AG04450 (cell line): ENCODE data around the gene MACROD2. TPM values are rescaled to one million over a fixed set of nuclear protein-coding genes. Genes with fewer than 3 reads are reported as not detected.

ENCODE experiments used
- CTCF ChIA-PET: fragments of 300-600, 350-600 bp; formaldehyde crosslinking; extraction: SDS; loops from one replicate; lab custom pipeline; 2022; ENCODE audit warnings: antibody characterized with exemption, inconsistent platforms; lab: Charles Lee
- POLR2A ChIA-PET: fragments of 350-600 bp; formaldehyde crosslinking; extraction: SDS; loops from one replicate; lab custom pipeline; 2021; ENCODE audit warnings: antibody characterized with exemption, inconsistent platforms; lab: Yijun Ruan, JAX
- DNase-seq: peaks from one replicate; pipeline ENCODE4 v3.0.0-alpha.2; 2011; ENCODE audit warnings: low read depth, low spot score
- H3K27ac ChIP-seq: one replicate; pipeline ENCODE4 v1.5.1; 2012; ENCODE audit warnings: low read depth, low read length, control low read depth
- H3K27me3 ChIP-seq: one replicate; pipeline ENCODE4 v1.6.0; 2012; ENCODE audit warnings: low read length; ENCODE audit not compliant: control insufficient read depth, insufficient read depth
- H3K4me3 ChIP-seq: 2 replicates; pipeline ENCODE4 v1.5.1; 2011; ENCODE audit warnings: mild to moderate bottlenecking, low read depth, low read length, control low read depth
- H3K9me3 ChIP-seq: 2 replicates; pipeline ENCODE4 v1.5.1; 2012; ENCODE audit warnings: low read length; ENCODE audit not compliant: control insufficient read depth, insufficient read depth
- CTCF ChIP-seq: IDR thresholded peaks from 2 replicates; pipeline ENCODE4 v1.5.1; 2011; ENCODE audit warnings: low read depth, low read length, control low read depth, inconsistent platforms
- polyA plus RNA-seq: library from polyadenylated mRNA; depleted of rRNA; stranded (reverse); fragments of >200 nt; gene quantifications from 2 replicates; pipeline ENCODE4 v1.2.3, GENCODE V29; 2011

The MACROD2 gene
- polyA plus RNA-seq, 1 experiment, result 0.02 TPM

GRCh38 chr20:16042731-16043130, 2047.4 kb downstream of the MACROD2 start:
- Histone ChIP-seq H3K9me3 (no peaks in the 10 kb centered on the region), H3K27me3 (no peaks in the 10 kb centered on the region), H3K27ac (no peak overlapping the region), H3K4me3 (no peak overlapping the region)
- ChIA-PET POLR2A (no interaction called here), CTCF (no interaction called here)
- DNase-seq, result no peak
- TF ChIP-seq CTCF, result no peak

DNA sequence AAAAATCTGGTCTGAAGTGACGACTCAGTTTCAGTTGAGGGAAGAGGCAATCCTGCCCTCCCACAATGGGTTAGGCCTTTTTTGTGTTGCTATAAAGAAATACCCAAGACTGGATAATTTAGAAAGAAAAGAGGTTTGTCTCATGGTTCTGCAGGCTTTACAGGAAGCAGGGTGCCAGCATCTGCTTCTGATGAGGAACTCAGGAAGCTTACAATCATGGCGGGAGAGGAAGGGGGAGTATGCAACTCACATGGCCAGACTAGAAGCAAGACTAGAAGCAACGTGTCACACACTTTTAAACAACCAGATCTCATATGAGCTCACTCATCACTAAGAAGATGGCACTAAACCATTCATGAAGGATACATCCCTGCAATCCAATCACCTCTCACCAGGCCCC, 2048.6 kb downstream of the MACROD2 start:
- no peak for TF ChIP-seq CTCF
- Histone ChIP-seq H3K4me3 (no peak overlapping the region), H3K27me3 (no peaks in the 10 kb centered on the region), H3K27ac (no peak overlapping the region), H3K9me3 (no peaks in the 10 kb centered on the region)
- POLR2A ChIA-PET, result no interaction called here
- CTCF ChIA-PET, result no interaction called here
- DNase-seq, result no peak

GRCh38 chr20:16048876-16049275, 2053.6 kb downstream of the MACROD2 start:
- POLR2A ChIA-PET, result no interaction called here
- no peak overlapping the region for H3K27ac ChIP-seq

GRCh38 chr20:16049529-16050093, 2054.3 kb downstream of the MACROD2 start:
- no peaks in the 10 kb centered on the region for H3K27me3 ChIP-seq
- DNase-seq, result no peak
- no peaks in the 10 kb centered on the region for H3K9me3 ChIP-seq
- ChIA-PET POLR2A (no interaction called here), CTCF (no interaction called here)
- no peak for TF ChIP-seq CTCF
- no peak overlapping the region for H3K27ac ChIP-seq
- no peak overlapping the region for H3K4me3 ChIP-seq

More at GRCh38 chr20:16048876-16049275, 2053.6 kb downstream of the MACROD2 start:
- no peak for DNase-seq
- no peaks in the 10 kb centered on the region for H3K9me3 ChIP-seq
- CTCF ChIA-PET, result no interaction called here
- H3K4me3 ChIP-seq, result no peak overlapping the region
- no peaks in the 10 kb centered on the region for H3K27me3 ChIP-seq
- no peak for TF ChIP-seq CTCF

DNA sequence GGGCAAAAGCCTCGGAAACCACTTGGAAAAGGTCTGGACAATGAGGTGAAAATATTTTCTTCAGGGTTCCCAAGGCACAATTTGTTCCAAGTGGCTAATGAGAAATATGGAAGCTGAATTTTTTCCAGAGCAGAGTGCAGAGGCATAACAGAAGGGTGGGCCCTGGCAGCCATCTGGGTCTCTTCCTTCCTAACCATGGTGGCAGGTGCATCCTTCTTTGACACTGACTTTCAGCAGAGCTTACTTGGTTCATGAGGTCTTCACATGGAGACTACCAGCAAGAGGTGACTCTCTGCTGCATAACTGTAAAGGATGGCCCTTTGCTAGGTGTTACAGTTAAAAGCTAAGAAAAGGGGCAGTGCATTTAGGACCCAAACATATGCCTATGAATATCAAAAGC, 2055.1 kb downstream of the MACROD2 start:
- CTCF ChIA-PET, result no interaction called here
- no peaks in the 10 kb centered on the region for H3K9me3 ChIP-seq
- no peak for TF ChIP-seq CTCF
- H3K27me3 ChIP-seq, result no peaks in the 10 kb centered on the region
- no peak overlapping the region for H3K4me3 ChIP-seq
- POLR2A ChIA-PET, result no interaction called here
- no peak for DNase-seq
- no peak overlapping the region for H3K27ac ChIP-seq
